Glutamatergic neuron (in vitro differentiated cells): Measurements from ENCODE around the gene KIAA0930. TPM values are rescaled to one million over a fixed set of nuclear protein-coding genes. Genes with fewer than 3 reads are reported as not detected.
"Not testable (repeated sequence)": the region's sequence is repeated elsewhere in the genome, so short reads cannot be mapped to it uniquely, and the experiment has no call there.

Source experiments
- DNase-seq: peaks from one replicate; pipeline ENCODE4 v3.0.0; 2022
- H3K27ac Mint-ChIP-seq: one replicate; pipeline ENCODE4 v1.8.0; 2020; ENCODE audit warnings: mild to moderate bottlenecking, mixed read lengths, inconsistent platforms; ENCODE audit not compliant: unreplicated experiment
- H3K27me3 Mint-ChIP-seq: one replicate; pipeline ENCODE4 v1.8.0; 2020; ENCODE audit warnings: mild to moderate bottlenecking, moderate library complexity, mixed read lengths, inconsistent platforms; ENCODE audit not compliant: unreplicated experiment
- H3K36me3 Mint-ChIP-seq: one replicate; pipeline ENCODE4 v1.8.0; 2020; ENCODE audit warnings: mild to moderate bottlenecking, mixed read lengths, inconsistent platforms; ENCODE audit not compliant: unreplicated experiment
- H3K4me1 Mint-ChIP-seq: one replicate; pipeline ENCODE4 v1.8.0; 2020; ENCODE audit warnings: mild to moderate bottlenecking, low read depth, mixed read lengths, inconsistent platforms; ENCODE audit not compliant: unreplicated experiment
- H3K4me3 Mint-ChIP-seq: one replicate; pipeline ENCODE4 v1.8.0; 2020; ENCODE audit warnings: mild to moderate bottlenecking, mixed read lengths, inconsistent platforms; ENCODE audit not compliant: unreplicated experiment
- H3K9me3 Mint-ChIP-seq: one replicate; pipeline ENCODE4 v1.8.0; 2020; ENCODE audit warnings: mild to moderate bottlenecking, moderate library complexity, mixed read lengths, inconsistent platforms; ENCODE audit not compliant: unreplicated experiment
- total RNA-seq: library from RNA; stranded (reverse); fragmentation: NEBNext Ultra II Directional; extraction: Animal tissue kit (Norgen Biotek cat#: 25700); gene quantifications from one replicate; pipeline ENCODE4 v1.2.1, GENCODE V29; 2021; ENCODE audit not compliant: unreplicated experiment
- TF ChIP-seq, protein P1 (sequence below): fragments of 200-600 bp; sonication (generic); IDR thresholded peaks from one replicate; pipeline ENCODE4 v1.5.0; 2021; ENCODE audit not compliant: partially characterized antibody, unreplicated experiment

Gene KIAA0930
- total RNA-seq, 1 donor from 2014 or later: 170 TPM

DNA sequence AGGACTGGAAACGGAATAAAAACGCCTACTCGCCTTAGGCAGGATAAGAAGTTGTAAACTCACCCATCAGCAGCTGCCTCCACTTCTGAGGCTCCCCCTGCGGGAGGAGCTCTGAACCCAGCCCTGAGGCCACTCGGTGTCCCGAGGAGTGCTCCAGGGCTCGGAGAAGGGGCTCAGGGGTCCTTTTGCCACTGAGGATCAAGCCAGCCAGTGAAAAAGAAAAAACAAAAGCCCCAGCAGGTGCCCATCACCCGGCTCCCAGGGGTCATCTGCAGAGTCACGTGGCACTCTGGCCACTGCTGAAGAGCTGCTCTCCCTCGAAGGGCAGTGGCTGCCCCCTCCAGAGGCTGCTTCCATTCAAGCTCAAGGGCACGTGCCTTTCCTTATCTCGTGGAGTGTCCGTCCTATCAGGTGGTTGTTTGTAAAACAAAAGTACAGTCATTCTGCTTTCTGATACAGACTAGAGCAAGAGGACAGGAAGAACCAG lies 48.0 kb downstream of the KIAA0930 start:
- Mint-ChIP-seq H3K4me1 (peaks cover 11% of the 10 kb centered on the region), H3K27ac (no peak overlapping the region), H3K4me3 (no peak overlapping the region), H3K9me3 (peaks cover 1% of the 10 kb centered on the region), H3K27me3 (no peaks in the 10 kb centered on the region), H3K36me3 (no peaks in the 10 kb centered on the region)
- TF ChIP-seq, protein P1, sequence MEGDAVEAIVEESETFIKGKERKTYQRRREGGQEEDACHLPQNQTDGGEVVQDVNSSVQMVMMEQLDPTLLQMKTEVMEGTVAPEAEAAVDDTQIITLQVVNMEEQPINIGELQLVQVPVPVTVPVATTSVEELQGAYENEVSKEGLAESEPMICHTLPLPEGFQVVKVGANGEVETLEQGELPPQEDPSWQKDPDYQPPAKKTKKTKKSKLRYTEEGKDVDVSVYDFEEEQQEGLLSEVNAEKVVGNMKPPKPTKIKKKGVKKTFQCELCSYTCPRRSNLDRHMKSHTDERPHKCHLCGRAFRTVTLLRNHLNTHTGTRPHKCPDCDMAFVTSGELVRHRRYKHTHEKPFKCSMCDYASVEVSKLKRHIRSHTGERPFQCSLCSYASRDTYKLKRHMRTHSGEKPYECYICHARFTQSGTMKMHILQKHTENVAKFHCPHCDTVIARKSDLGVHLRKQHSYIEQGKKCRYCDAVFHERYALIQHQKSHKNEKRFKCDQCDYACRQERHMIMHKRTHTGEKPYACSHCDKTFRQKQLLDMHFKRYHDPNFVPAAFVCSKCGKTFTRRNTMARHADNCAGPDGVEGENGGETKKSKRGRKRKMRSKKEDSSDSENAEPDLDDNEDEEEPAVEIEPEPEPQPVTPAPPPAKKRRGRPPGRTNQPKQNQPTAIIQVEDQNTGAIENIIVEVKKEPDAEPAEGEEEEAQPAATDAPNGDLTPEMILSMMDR: no peak
- no peak for DNase-seq

DNA sequence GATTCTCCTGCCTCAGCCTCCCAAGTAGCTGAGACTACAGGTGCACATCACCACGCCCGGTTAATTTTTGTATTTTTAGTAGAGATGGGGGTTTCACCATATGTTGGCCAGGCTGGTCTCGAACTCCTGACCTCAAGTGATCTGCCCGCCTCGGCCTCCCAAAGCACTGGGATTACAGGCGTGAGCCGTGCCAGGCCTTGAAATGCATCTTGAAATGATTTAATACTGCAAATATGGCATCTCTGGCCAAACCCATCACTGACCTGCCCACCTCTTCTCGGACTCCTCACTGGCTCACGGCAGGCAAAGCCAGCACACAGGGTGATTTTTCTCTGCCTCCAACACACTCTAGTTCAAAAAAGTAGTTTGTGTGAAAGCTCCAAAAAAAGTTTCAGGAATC lies 48.9 kb downstream of the KIAA0930 start:
- H3K27me3 Mint-ChIP-seq, H3K36me3 Mint-ChIP-seq, H3K4me3 Mint-ChIP-seq, H3K27ac Mint-ChIP-seq, H3K9me3 Mint-ChIP-seq, DNase-seq: not testable (repeated sequence)
- H3K4me1 Mint-ChIP-seq: peaks cover 11% of the 10 kb centered on the region

DNA sequence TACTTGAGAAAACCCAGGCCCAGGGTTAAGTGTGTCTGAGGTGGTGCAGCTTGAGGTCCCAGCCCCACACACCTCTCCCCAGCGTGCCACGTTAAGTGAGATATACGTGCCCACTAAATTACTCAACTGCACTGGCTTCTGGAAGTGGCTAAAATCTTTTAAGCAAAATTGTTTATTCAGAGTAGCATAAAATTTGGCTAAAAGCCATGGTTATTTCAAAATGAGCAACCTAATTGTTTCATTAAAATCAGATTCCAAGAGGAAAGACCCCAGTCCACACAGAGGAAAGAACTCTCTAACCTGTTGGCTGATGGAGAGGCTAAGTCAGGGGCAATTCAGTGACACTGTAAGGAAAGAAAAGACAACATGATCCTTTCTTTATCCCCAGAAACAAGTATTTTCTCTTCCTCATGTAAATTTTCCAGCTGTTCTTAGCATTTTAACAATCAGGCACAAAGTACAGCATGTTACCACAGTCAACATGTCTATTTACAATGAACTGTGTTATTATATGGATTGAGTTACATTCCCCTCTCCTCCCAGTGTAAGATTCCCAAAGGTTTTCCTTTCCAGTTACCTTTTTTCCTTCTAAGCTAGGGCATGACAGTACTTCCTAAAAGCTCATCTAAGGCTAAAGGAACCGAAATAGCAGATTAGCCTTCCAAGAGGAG lies 50.4 kb downstream of the KIAA0930 start:
- Mint-ChIP-seq H3K4me1 (peaks cover 11% of the 10 kb centered on the region), H3K36me3 (no peaks in the 10 kb centered on the region), H3K27me3 (no peaks in the 10 kb centered on the region), H3K27ac (no peak overlapping the region), H3K9me3 (no peaks in the 10 kb centered on the region), H3K4me3 (no peak overlapping the region)
- DNase-seq: no peak
- TF ChIP-seq, protein P1: no peak

DNA sequence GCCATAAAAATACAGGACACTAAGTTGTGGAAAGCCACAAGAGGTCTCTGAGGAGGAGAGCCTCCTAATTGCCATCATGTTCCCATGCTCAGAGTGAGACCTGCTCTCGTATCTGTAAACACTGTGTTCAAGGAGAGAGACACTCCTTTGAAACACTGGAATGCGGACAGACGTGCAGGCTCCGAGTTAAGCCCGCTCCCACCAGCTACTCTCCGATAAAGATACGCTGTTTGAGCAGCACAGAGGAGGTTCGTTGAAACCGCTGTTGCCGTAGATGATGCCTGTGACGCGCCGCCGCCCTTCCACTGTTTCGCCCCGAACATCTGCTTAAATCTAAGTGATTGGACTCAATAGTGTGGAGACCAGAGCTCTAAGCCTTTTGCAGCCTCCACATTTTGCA lies 51.9 kb downstream of the KIAA0930 start:
- TF ChIP-seq, protein P1: no peak
- no peak for DNase-seq
- Mint-ChIP-seq H3K9me3 (peaks cover under 1% of the 10 kb centered on the region), H3K4me1 (peaks cover 11% of the 10 kb centered on the region), H3K36me3 (no peaks in the 10 kb centered on the region), H3K27ac (no peak overlapping the region), H3K4me3 (no peak overlapping the region), H3K27me3 (no peaks in the 10 kb centered on the region)

DNA sequence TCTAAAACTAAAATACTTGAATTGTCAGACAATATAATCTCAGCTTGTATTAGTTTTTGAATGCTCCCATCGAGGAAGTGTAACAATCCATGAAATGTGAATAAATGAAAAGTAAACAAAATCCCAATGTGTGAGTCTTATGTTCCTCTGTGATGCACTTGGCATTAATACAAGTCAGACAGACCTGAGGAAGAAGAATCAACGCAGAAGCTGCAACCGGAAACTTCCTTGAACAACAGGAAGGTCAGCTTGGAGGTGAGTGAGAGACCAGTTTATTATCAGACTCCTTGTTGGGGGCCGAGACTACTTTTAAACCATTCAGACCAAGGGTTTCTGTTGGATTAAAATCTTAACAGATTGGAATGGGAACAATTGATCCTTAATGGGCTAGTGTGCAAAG lies 52.8 kb downstream of the KIAA0930 start:
- Mint-ChIP-seq H3K9me3 (peaks cover 2% of the 10 kb centered on the region), H3K4me3 (no peak overlapping the region), H3K27me3 (no peaks in the 10 kb centered on the region)

More for the DNA sequence above, 52.8 kb downstream of the KIAA0930 start:
- Mint-ChIP-seq H3K36me3 (no peaks in the 10 kb centered on the region), H3K27ac (no peak overlapping the region), H3K4me1 (peaks cover 7% of the 10 kb centered on the region)
- no peak for DNase-seq
- TF ChIP-seq, protein P1: no peak
